Large intestine (tissue), 12 donors: ENCODE results near the gene NBEAL2. TPM values are rescaled to one million over a fixed set of nuclear protein-coding genes. Genes with fewer than 3 reads are reported as not detected.
A peak's percentile ranks its signal among the peaks of the same experiment; 100 is the strongest.

Experiments
- DNase-seq, 2 donors: peaks; one replicate each; pipeline versions ENCODE4 v3.0.0 to v3.0.0-alpha.2; 2013
- H3K27ac ChIP-seq: one replicate; pipeline ENCODE4 v1.5.1; 2013; ENCODE audit warnings: low read length
- H3K27me3 ChIP-seq: 2 replicates; pipeline ENCODE4 v1.6.1; 2013; ENCODE audit warnings: low read length; ENCODE audit not compliant: control insufficient read depth, insufficient read depth
- H3K36me3 ChIP-seq: 2 replicates; pipeline ENCODE4 v1.6.1; 2013; ENCODE audit warnings: low read length; ENCODE audit not compliant: control insufficient read depth, insufficient read depth
- H3K4me1 ChIP-seq: one replicate; pipeline ENCODE4 v1.6.1; 2013; ENCODE audit warnings: low read length; ENCODE audit not compliant: control insufficient read depth, insufficient read depth
- H3K4me3 ChIP-seq: one replicate; pipeline ENCODE4 v1.5.1; 2013; ENCODE audit warnings: low read length
- H3K9me3 ChIP-seq: one replicate; pipeline ENCODE4 v1.6.1; 2013; ENCODE audit warnings: mild to moderate bottlenecking, low read depth, low read length, moderate library complexity; ENCODE audit not compliant: control insufficient read depth
- WGBS: methylation state at CpG from one replicate; pipeline ENCODE4 v1.1.5; 2013; ENCODE audit warnings: low lambda C conversion rate; ENCODE audit not compliant: insufficient coverage; 5-methylcytosine and 5-hydroxymethylcytosine counted together
- long read RNA-seq, 11 donors: transcript quantifications; one replicate each; lab custom pipeline, GENCODE V29; 2026
- polyA plus RNA-seq: library from polyadenylated mRNA; unstranded; fragments of 120-200 nt; gene quantifications from one replicate; pipeline ENCODE4 v1.2.1, GENCODE V29; 2013

NBEAL2 gene, protein sequence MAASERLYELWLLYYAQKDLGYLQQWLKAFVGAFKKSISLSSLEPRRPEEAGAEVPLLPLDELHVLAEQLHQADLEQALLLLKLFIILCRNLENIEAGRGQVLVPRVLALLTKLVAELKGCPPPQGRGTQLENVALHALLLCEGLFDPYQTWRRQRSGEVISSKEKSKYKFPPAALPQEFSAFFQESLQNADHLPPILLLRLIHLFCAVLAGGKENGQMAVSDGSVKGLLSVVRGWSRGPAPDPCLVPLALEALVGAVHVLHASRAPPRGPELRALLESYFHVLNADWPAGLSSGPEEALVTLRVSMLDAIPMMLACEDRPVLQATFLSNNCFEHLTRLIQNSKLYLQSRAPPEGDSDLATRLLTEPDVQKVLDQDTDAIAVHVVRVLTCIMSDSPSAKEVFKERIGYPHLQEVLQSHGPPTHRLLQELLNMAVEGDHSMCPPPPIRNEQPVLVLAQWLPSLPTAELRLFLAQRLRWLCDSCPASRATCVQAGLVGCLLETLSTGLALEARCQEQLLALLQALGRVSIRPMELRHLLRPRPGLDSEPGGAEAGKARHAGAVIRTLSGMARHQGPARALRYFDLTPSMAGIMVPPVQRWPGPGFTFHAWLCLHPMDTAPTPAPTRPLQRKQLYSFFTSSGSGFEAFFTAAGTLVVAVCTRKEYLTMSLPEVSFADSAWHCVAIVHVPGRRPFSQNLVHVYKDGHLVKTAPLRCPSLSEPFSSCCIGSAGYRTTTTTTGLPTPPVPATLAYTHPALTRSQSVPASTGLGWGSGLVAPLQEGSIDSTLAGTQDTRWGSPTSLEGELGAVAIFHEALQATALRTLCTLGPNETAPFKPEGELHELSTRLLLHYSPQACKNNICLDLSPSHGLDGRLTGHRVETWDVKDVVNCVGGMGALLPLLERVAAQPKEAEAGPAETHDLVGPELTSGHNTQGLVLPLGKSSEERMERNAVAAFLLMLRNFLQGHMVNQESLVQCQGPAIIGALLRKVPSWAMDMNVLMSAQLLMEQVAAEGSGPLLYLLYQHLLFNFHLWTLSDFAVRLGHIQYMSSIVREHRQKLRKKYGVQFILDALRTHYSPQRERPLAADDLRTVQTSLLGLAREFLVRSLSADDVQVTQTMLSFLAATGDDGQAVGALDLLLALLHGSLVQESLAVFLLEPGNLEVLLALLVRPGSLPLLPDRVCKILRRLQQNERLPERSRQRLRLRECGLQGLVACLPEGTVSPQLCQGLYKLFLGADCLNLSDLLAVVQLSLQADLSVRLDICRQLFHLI (N-terminal part only)
- 40.8 TPM for polyA plus RNA-seq
- long read RNA-seq, donor 1: 0 reads
- long read RNA-seq, donor 2: 0 reads
- long read RNA-seq, donor 3: 0 reads
- long read RNA-seq, donor 4: 0 reads
- long read RNA-seq, donor 5: 0 reads
- long read RNA-seq, donor 6: 0 reads
- long read RNA-seq, donor 7: 0 reads
- long read RNA-seq, donor 8: 0 reads
- long read RNA-seq, donor 9, partial matches to known transcripts: 95 of 95 reads
- long read RNA-seq, donor 9, other reads (novel, unspliced or antisense): 0 of 95 reads
- long read RNA-seq, donor 10: 0 reads
- long read RNA-seq, donor 11, partial matches to known transcripts: 0 of 1 reads
- long read RNA-seq, donor 11, other reads (novel, unspliced or antisense): 0 of 1 reads

DNA sequence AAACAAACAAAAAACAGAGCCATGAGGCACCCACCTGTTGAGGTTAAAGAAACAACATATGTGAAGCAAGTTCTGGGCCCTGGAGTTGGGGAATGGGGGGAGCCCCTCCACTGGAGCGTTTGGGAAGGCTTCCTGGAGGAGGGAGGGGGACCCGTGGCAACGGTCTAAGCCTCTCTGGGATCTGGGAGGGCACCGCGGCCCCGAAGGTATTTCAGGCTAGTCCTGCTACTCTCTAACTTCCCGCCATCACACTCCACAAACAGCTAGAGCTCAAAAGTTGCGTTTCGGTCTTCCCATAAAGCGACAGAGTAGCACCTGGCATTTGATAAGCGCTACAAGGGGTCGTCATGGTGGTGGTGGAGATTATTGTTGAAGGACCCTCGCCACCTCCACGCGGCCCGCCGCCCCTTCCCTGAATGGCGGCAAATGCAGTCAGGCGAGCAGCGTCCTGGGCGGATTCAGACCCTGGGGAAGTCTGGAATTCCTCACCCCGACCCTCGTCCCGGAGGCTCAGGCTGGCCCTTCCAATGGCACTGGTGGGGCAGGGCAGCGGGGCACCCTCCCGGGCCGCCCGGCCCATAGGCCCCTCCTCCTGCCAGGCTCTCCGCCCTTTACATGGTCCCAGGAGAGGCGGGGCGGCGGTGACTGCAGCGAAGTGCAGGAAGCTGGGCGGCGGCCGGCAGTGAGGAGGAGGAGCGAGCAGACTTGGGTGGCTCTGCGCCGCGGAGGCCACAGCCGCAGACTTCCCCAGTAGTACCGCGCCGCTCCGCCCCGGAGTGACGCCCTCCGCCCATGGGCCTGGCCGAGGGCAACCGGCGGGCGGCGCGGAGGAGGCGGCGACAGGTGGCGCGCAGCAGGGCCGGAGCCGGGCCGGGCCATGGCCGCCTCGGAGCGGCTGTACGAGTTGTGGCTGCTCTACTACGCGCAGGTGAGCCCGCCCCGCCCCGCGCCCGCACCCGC is at the start of gene NBEAL2:
Gene NBEAL2, plus strand, starts transcription at position 682 of the 960 bp plus-strand sequence. Its CDS starts 196 bp downstream, at position 878.
- H3K9me3 ChIP-seq: no peaks in the 10 kb centered on the region
- H3K4me3 ChIP-seq: peak within 1 kb of the TSS; percentile 71
- peak; percentile 94 to 98 for DNase-seq
- H3K36me3 ChIP-seq: no peaks in the 10 kb centered on the region
- no CpG with 5 or more reads among the region's 73 CpGs for WGBS
- peak within 1 kb of the TSS; percentile 74 for H3K27ac ChIP-seq
- peaks cover 48% of the 10 kb centered on the region for H3K4me1 ChIP-seq
- H3K27me3 ChIP-seq: no peaks in the 10 kb centered on the region

DNA sequence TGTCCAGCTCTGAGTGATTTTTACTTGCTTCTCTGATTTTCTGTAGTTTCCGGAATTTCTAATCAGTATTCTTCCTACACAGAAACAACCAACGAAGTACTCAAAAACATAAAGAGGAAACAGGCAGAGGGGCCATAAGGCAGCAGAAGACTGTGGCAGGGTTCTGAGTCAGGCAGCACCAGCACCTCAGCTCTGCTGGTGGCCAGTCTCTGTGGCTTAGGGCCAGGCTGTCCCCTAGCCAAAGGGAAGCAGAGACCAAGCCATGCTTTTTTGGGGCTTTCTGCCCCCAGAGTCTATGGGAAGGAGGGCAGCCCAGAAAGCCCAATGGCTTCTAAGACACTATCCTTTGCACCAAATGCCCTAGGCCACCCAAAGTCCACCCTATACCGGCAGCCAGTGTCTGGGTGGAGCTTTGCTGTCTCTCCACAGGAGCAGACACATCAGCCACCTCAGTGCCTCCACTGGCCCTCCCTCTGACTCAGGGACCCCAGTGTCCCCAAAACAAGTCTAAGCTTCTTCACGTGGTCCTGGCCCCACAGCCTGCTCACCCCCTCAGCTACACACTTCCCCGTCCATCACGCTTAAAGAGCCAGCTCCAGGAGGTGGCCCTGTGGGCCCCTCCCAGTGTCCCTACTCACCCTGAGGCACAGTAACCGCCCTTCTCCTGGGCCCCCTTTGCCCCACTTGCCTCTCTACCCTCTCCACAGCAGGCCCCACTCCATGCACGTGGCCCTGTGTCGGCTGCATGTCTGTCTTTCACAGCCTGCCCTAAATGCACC is 49.1 kb upstream of the NBEAL2 start:
- DNase-seq: peak in 1 of 2 donors; percentile 56
- Histone ChIP-seq H3K27me3 (no peaks in the 10 kb centered on the region), H3K4me3 (no peak overlapping the region), H3K9me3 (no peaks in the 10 kb centered on the region), H3K4me1 (peaks cover 83% of the 10 kb centered on the region), H3K27ac (peak overlapping the region; percentile 85), H3K36me3 (peaks cover 26% of the 10 kb centered on the region)
- WGBS: no CpG with 5 or more reads among the region's 9 CpGs

DNA sequence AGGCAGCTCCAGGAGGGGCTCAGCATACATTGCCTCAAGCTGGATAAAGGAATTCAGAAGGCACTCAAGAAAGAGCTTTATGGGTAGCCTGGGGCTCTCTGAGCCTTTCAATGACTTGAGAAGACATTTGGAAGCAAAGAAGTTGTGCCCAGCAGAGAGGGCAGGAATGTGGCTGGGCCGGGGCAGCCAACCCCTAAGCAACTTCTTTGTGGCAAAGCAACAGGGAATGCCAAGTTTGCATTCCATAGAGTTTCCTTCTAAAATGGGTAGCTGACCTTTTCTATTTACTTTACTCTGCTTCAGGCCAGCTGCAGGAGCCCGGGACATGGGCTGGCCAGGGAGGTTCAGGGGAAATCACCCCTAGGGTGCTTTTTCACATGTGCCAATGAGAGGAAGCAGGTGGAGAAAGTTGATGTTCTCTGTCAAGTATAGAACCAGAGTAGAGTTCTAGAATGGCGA is 48.5 kb upstream of the NBEAL2 start:
- H3K9me3 ChIP-seq: no peaks in the 10 kb centered on the region
- WGBS: no CpG with 5 or more reads among the region's 3 CpGs
- H3K27ac ChIP-seq: peak overlapping the region; percentile 85
- peaks cover 19% of the 10 kb centered on the region for H3K36me3 ChIP-seq
- peaks cover 85% of the 10 kb centered on the region for H3K4me1 ChIP-seq
- no peak for DNase-seq
- no peak overlapping the region for H3K4me3 ChIP-seq
- H3K27me3 ChIP-seq: no peaks in the 10 kb centered on the region

DNA sequence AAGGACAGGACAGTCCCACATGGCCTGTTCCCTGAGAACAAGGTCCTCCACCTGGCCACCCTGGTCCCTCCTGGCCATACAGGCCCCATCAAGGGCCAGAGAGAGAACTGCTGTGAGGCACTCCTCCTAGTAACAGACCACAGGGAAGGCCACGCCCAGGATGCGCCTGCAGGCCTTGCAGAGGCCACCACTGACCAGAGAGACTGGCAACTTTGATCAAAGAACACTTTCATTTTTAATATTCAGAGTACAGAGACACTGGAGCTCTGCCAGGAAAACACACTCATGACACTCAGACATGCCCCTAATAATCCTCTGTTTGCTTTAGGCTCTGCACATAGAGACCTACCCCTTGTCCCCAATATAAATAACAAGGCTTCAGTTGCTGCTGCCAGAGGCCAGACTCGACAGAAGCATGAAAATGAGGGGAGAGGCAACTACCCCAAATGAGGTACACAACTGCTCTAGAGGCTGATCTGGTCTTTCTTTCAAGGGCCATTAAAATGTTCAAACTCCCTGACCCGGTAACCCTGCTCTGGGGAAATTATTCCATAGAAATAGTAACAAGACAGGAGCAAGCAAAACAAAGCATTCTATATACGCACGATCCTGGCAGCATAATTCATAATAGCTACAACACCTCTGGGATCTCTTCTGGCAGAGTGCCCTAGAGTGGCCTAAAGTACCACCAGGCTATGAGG is 47.7 kb upstream of the NBEAL2 start:
- H3K36me3 ChIP-seq: peaks cover 18% of the 10 kb centered on the region
- no CpG with 5 or more reads among the region's 6 CpGs for WGBS
- peak; percentile 72 to 88 for DNase-seq

DNA sequence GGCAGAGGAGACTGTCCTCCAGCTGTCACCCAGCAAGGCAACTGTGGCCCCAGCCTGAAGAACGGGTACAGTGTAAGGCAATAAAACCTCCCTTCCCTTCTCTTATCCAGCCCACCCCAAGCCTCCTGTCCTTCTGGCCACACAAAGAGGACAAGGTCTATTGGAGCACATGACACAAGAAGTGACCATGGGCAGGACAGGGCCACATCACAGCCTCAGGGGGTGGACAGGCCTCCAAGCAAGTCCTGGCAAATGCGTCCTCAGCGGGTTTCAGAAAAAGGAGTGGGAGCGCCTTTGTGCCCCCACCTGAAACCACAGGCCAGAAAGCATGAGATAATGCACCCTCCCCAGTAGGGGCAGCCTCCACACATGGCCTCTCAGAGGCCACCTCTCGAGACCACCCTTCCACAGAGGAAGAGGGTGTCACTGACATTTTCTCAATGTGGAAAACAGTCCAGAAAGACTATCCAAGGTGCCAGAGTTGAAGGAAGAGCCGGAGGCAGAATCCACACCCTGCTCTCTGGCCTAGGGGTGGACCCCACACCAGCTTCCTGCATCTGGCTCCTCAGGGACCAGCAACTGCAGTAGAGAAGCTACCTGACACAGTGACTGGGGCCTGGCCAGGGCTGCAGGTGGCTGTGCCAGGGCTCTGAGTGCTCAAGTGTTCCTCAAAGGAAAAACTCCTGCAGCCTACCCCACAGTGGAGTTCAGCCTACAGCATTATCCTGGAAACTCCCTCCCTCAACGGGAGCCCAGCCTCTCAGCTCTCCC is 46.8 kb upstream of the NBEAL2 start:
- Histone ChIP-seq H3K27ac (peak overlapping the region; percentile 85), H3K4me1 (peaks cover 85% of the 10 kb centered on the region), H3K36me3 (peaks cover 23% of the 10 kb centered on the region), H3K27me3 (no peaks in the 10 kb centered on the region), H3K4me3 (no peak overlapping the region), H3K9me3 (no peaks in the 10 kb centered on the region)
- DNase-seq: peak in 1 of 2 donors; percentile 50
- WGBS: 100% methylated on average over 1 of the region's 7 CpGs

More for the DNA sequence above, 47.7 kb upstream of the NBEAL2 start:
- H3K4me3 ChIP-seq: no peak overlapping the region
- H3K4me1 ChIP-seq: peaks cover 85% of the 10 kb centered on the region
- no peaks in the 10 kb centered on the region for H3K27me3 ChIP-seq
- H3K27ac ChIP-seq: peak overlapping the region; percentile 85
- H3K9me3 ChIP-seq: no peaks in the 10 kb centered on the region

DNA sequence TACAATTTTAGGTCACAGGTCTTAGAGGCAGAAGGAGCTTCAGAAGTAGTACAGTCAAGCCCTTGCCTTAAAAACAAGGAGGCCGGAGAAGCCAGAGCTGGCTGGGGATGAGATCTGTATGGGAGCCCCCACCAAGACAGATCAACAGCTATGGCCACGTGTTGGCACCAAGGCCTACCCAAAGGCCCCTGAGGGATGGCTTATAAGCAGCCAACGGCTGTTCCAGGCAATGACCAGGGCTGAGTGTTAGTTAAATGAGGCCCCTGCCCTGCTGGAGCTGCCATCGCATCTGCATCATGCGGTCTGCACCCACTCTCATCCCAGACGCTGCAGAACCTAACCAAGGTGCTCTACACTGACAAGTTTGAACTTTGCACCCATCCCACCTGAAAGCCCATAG is 46.2 kb upstream of the NBEAL2 start:
- H3K27ac ChIP-seq: peak overlapping the region; percentile 85
- WGBS: no CpG with 5 or more reads among the region's 6 CpGs
- no peaks in the 10 kb centered on the region for H3K27me3 ChIP-seq
- peaks cover 88% of the 10 kb centered on the region for H3K4me1 ChIP-seq
- no peak for DNase-seq
- H3K36me3 ChIP-seq: peaks cover 28% of the 10 kb centered on the region
- H3K4me3 ChIP-seq: no peak overlapping the region
- H3K9me3 ChIP-seq: no peaks in the 10 kb centered on the region

DNA sequence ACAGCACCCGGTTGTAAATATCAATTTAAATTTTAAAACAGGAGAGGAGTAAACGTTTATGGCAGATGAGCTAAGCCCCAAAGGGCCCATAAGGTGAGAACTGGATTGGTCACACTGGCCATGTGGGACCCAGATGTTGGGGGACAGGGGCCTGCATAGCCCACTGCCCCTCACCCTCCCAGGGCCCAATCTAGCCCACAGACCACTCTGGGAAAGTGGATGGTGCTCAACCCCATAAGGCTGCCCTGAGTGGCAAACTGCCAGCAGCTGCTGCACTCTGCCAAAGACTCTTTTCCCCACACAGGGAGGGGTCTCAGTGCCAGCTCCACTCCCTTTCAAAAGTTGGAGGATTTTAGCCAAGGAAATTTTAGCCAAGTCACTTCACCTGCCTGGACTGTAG is 45.4 kb upstream of the NBEAL2 start:
- DNase-seq: no peak
- H3K4me3 ChIP-seq: no peak overlapping the region
- H3K36me3 ChIP-seq: peaks cover 28% of the 10 kb centered on the region
- peak overlapping the region; percentile 89 for H3K27ac ChIP-seq
- no peaks in the 10 kb centered on the region for H3K27me3 ChIP-seq
- no CpG with 5 or more reads among the region's 2 CpGs for WGBS
- peaks cover 96% of the 10 kb centered on the region for H3K4me1 ChIP-seq
- no peaks in the 10 kb centered on the region for H3K9me3 ChIP-seq
